GM19193 (cell line): Measurements from ENCODE around the gene GJB1.

Experiments used
- POLR2A ChIP-seq: IDR thresholded peaks from 4 replicates; pipeline ENCODE4 v1.6.1; 2011; ENCODE audit not compliant: insufficient read depth, insufficient read length; ENCODE audit errors: extremely low read depth

GJB1 gene

GRCh38 chrX:71199252-71200008 lies 23.6 kb upstream of the GJB1 start:
- no peak for TF ChIP-seq POLR2A

GRCh38 chrX:71210816-71211215 lies 12.2 kb upstream of the GJB1 start:
- no peak for TF ChIP-seq POLR2A

- no peak for TF ChIP-seq POLR2A
Measured at GRCh38 chrX:71212536-71212935, 10.5 kb upstream of the GJB1 start.

GRCh38 chrX:71214152-71214551 lies 8.9 kb upstream of the GJB1 start:
- TF ChIP-seq POLR2A = no peak

- TF ChIP-seq POLR2A = no peak
Measured at GRCh38 chrX:71214604-71215337, 8.3 kb upstream of the GJB1 start.

DNA sequence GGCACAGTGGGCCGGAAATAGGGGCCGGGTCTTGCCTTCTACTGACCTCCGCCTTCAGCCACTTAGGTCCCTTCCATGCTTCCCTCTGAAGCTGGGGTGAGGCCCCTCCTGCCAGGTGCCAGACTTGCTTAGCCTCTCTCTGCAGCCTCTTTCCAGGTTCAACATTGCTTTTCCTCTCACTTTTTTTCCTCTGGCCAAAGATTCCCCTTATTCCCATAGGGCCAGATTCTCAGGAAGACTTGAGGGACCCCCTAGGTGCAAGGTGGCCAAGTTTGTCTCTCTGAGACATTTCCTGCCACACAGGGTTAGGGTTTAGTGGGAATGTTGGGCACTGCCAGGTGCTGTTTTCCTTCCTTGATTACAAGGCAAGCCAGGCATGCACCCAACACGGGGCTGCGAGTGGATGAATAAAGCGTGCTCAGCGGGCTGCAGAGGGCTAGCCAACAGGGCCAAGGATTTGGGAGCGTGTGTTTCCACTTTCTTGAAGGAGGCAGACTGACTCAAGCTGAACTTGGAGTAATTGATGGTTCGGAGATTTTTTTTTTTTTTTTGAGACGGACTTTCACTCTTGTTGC lies 7.6 kb upstream of the GJB1 start:
- TF ChIP-seq POLR2A = no peak

GRCh38 chrX:71216485-71216884 lies 6.5 kb upstream of the GJB1 start:
- TF ChIP-seq POLR2A = no peak

- TF ChIP-seq POLR2A = no peak
Measured at GRCh38 chrX:71217298-71217697, 5.7 kb upstream of the GJB1 start.

- no peak for TF ChIP-seq POLR2A
Measured at GRCh38 chrX:71221145-71221544, 1.9 kb upstream of the GJB1 start.

GRCh38 chrX:71224098-71224708 lies 1.2 kb downstream of the GJB1 start:
- no peak for TF ChIP-seq POLR2A

DNA sequence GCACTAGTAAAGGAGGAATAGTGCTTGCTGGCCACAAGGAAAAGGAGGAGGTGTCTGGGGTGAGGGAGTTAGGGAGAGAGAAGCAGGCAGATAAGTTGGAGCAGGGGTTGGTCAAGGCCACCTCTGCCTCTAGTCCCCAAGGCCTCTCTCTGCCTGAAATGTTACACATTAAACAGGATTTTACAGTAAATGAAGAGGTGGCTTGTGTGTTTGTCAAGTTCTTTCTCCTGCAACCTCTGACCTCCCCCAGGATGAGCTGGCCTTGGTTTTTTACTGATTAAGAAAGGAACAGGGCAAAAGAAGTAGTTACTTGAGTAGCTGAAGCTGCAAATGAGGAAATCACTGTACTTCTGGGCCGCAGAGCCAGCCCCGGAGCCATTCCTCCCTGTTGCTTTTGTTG lies 2.0 kb downstream of the GJB1 start:
- no peak for TF ChIP-seq POLR2A

DNA sequence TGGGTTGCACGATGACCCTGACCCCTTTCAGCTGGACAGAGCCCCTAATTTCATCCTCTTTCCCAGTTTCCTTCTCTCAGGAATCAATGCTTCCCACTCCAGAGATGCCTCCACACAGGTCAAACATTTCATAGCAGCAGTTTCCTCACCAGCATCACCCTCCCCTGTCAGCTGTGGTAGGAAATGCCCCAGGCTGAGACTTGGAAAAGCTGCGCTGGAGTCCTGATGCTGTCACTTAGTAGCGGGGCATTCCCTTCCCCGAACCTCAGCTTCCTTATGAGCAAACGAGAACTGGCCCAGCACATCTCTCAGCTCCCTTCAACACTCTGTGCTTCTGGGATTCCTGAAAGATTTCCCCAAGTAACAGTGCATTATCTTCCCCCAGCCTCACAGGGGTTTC lies 2.7 kb downstream of the GJB1 start:
- TF ChIP-seq POLR2A = no peak

DNA sequence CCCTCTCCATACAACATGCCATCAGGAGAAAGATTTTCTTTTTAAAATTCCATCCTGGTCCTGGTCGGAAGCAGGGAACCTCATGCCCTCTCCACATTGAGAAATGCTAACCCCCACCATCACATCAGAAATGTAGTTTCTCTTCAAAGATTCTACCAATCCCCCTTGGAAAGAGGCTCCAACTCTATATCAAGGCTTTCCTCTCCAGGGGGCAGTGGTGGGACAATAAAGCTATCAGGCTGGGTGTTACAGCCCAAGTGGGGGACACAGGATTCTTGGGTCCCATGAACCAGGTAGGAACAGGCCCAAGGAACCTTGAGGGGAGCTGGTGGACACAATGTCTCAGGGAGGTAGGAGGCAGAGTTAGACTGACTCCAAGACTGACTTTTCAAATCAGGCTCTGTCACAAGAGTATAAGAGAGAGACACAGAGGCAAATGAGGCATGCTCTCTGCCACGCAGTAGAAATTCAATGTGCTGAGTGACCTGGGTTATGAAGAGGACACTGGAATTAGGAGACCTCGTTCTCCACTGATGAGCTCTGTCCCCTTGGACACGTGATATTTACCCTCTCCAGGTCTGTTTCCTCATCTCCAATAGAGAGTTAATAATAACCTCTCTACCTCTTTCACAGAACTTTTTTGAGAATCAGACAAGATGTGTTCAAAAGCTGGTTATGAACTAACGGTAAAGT lies 4.5 kb downstream of the GJB1 start:
- TF ChIP-seq POLR2A = no peak

DNA sequence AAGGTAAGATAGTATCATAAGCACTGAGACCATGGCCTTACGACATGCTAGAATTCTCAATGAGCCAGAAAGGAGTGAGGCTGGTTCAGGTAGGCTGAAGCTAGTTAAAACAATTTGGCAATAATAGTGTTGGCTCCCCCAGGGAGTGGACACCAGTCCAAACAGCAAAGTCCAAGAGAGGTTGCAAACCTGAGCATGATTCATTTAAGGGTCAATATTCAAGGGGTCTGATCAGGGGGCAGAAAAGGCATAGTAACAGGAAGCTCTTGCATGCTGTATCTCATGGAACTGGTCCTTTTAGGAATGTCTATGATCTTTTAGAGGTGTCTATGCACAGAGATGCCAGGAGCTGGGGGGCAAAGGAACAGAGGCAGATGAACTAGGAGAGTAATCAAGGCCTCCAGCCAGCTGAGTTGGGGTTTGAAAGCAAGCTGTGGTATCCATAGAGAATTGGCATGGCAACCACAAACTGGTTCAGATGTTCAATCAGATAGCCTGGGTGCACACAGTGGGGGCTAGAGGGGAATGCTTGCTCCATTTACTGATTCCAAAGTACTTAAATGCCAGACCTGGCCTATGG lies 5.1 kb downstream of the GJB1 start:
- TF ChIP-seq POLR2A = no peak

GRCh38 chrX:71235482-71235881 lies 12.5 kb downstream of the GJB1 start:
- no peak for TF ChIP-seq POLR2A
